Colon (tissue), 2 donors: ENCODE measurements around the gene APLF.
"Not testable (repeated sequence)": the region's sequence is repeated elsewhere in the genome, so short reads cannot be mapped to it uniquely, and the experiment has no call there.

Experiments
- FAIRE-seq: peaks from 2 replicates; lab custom pipeline; 2012; peaks lifted over from hg19 to GRCh38; lab: Jason Lieb, UNC
- donor health status: control.
- donor health status: control.

Gene APLF

DNA sequence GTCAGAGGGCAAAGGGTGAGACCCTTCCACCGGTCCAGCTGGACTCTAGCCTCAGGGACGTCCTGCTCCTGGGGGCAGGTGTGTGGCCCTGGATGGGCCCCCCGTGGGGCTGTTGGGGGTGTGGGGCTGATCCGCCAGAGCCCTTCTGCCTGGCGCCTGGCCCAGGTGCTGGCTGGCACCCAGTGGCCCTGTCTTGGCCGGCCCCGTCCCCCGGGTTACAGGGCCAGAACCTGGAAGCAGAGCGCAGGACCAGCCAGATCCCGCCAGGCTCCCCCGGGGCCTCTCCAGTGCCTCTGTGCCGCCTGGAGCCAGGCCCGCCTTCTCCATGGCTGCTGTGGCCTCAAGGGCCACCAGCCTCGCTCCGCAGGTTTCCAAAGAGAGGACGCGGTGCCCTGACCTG, 62.3 kb downstream of the APLF start:
- FAIRE-seq = not testable (repeated sequence)

DNA sequence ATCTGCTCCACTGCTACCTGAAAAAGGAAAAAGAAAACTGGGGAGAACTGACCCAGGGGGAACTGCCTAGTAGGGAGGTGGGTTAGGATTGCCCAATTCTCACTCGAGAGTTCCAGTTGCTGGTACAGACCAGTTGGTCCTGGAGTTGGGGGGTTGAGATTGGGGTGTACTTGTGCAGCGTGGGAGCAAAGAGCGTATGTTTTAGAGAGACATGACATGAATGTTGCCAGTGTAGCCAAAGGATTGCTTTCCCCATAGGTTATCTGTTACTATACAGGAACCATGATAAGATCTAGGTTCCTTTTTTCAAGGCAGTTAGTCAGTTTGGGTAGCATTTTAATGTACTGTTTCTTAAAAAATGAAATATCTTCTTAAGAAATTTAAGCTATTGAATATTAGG, 68.6 kb downstream of the APLF start:
- FAIRE-seq = no peak

DNA sequence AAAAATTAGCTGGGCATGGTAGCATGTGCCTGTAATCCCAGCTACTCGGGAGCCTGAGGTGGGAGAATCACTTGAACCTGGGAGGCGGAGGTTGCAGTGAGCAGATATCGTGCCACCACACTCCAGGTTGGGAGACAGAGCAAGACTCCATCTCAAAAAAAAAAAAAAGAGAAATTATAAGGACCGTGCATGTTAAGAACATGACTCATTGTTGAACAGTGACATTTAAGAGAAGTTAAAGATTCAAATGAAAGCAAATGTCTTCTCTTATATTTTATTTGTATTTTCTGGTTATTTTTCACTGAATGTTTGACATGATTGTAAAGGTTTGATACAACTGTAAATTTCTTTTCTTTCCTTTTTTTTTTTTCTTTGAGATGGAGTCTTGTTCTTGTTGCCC, 69.6 kb downstream of the APLF start:
- no peak for FAIRE-seq

DNA sequence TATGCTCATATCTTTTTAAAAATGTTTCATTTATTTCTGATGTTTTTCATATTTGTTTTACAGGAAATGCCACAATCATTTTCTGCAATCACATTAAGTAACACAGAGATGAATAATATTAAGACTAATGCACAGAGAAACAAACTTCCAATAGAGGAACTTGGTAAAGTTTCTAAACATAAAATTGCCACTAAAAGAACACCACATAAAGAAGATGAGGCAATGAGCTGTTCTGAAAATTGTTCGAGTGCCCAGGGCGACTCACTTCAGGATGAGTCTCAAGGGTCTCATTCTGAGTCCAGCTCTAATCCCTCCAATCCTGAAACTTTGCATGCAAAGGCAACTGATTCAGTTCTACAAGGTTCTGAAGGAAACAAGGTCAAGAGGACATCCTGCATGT, 70.4 kb downstream of the APLF start:
- no peak for FAIRE-seq

DNA sequence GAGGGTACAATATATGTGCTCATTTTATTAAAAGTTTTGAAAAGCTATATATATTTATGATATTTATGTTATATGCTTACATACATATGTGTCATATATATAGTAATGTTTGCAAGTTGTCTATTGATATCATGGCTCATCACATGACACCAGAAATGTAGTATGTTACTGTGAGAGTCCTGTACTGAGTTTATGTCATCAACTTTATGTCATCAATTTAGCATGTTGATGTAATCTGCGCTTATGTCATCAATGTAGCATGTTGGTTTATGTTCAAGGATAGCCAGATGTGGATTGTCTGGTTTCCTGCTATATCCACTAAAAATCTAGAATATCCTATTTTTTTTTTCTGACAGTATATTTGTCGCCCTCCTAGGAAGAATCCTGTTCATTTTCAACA, 77.4 kb downstream of the APLF start:
- no peak for FAIRE-seq

DNA sequence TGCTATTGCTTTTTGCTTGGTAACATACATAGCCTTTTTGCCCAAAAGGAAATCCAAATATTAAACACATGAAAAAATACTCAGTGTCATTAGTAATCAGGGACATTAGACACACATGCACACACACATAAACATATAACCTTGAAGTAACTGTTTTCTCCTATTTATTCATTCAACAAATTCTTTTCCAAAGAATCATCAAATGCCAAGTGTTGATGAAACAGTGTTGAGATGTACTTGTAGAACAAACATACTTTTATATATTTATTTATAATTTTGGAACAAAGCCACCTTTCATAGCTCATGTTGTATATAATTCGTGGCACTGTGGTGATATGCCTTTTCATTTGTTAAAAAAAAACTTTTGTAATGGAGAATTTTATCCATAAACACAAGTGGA, 81.0 kb downstream of the APLF start:
- no peak for FAIRE-seq

DNA sequence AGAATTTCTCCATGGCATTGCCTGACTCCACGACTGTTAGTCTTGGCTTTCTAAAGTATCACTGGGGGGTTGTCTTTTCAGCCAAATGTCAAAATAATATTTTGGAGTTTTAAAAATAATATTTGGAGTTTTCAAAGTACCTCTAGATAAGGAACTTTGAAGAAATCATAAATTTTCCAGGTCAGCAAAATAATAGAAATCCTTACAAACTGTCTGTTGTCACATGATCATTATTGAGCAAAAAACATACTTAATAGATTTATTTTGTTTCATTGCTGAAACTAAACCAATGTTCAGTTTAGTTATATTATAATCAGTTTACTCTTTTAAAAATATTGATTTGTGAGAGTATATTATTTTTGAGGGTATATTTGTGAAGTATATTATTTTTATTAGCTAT, 85.7 kb downstream of the APLF start:
- FAIRE-seq = peak; percentile 75

DNA sequence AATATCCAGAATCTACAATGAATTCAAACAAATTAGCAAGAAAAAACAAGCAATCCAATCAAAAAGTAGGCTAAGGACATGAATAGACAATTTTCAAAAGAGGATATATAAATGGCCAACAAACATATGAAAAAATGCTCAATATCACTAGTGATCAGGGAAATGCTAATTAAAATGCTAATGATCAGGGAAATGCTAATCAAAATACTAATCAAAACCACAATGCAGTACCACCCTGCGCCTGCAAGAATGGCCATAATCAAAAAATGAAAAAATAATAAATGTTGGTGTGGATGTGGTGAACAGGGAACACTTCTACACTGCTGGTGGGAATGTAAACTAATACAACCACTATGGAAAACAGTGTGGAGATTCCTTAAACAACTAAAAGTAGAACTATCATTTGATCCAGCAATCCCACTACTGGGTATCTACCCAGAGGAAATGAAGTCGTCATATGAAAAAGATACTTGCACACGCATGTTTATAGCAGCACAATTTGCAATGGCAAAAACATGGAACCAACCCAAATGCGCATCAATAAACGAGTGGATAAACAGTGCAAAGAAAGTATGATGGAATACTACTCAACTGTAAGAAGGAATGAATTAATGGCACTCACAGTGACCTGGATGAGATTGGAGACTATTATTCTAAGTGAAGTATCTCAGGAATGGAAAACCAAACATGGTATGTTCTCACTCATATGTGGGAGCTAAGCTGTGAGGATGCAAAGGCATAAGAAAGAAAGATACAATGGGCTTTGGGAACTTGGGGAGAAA, 88.2 kb downstream of the APLF start:
- not testable (repeated sequence) for FAIRE-seq

DNA sequence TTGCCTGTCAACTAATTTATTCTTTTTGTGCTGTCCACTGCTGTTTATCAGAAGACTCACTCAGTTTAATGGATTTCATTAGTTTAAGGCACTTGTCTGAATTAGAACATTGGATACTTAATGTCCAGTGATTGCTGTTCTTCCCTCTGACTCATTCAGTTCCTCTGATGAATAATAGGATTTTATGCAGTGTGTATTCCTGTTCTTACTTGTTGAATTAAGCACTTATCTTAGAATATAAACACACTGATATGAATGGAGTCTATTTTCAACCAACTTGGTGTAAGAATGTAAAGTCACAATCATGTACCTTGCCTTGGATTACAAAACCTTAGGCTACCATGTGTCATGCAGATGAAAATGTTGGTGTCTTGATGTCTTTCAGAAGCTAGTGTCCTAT, 89.0 kb downstream of the APLF start:
- no peak for FAIRE-seq

DNA sequence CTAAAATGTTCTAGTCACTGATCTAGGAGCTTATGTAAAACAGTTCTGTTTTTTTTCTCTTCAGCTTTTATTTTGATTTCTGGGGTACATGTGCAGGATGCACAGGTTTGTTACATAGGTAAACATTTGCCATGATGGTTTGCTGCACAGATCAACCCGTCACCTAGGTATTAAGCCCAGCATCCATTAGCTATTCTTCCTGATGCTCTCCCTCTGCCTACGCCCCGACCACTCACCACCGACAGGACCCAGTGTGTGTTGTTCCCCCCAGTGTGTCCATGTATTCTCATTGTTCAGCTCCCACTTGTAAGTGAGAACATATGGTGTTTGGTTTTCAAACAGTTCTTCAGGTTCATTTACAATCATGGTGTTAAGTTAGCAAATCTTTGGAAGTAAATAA, 91.2 kb downstream of the APLF start:
- FAIRE-seq = no peak

DNA sequence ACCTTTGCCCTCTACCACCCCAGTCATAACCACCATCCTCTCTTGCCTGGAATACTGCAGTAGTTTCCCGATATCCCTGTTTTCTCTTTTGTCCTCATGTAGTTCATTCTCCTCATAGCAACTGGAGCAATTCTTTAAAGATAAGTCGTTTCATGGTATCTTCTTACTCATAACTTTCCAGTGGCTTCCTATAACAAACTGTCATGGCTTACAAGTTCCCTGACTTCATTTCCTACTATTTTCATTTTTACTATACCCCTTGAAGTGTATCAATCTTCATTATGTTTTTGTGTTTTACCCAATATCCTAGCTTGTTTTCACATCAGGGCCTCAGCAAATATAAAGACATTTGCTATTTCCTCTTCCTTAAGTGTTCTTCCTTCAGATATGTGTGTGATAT, 92.3 kb downstream of the APLF start:
- FAIRE-seq = no peak

DNA sequence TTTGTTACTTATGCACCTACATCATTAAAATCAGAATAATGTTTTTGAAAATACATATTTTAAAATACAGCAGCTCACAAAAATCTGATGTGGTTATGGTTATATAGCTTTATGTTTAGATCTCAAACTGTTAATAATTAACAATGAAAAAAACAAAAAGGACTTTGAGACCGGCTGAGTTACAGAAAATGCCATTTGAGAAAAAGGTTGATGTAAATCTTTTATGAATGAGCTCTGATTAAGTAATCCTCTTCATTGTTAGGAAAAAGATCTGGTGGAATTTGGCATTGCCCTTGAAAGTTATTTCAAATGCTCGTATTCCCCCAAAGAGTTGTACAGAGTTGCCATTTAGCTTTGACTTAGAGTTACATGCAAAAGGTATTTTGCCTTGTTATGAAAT, 93.2 kb downstream of the APLF start:
- FAIRE-seq = no peak

DNA sequence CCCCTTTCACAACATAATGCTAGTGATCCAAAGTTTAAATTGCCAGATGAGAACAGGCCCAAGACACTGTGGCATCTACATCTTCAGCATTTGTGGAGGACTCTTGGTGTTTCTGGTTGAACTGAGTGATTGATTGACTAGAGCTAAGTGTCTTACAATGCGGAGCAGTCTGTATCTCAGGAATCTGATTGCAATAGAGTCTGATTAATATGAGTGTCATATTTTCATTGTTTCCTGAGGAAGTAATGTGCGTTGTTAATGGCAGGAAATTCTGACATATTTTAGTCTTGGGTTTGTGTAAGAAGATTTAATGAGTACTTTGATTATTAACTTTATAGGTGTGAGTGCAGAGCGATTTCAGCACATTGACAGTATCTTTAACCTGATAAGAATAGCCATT, 94.0 kb downstream of the APLF start:
- FAIRE-seq = no peak

DNA sequence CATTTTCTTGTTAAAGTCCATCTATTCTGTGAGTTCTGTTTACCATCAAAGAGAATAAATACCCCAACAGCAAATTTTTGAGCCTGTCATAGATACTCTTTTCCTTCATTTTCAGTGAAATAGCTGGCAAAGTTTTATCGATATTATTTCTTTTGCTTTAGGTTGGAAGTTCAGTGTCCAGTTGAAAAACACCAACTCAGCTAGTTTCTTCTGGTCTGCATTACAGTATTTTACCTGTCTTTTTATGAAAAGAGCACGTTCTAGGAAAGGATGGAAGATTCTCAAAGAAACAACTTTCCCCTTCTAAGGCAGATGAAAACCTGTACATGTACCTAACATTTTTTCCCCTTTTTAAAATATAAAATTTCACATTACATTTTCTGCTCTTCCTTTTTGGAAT, 95.5 kb downstream of the APLF start:
- FAIRE-seq = no peak

DNA sequence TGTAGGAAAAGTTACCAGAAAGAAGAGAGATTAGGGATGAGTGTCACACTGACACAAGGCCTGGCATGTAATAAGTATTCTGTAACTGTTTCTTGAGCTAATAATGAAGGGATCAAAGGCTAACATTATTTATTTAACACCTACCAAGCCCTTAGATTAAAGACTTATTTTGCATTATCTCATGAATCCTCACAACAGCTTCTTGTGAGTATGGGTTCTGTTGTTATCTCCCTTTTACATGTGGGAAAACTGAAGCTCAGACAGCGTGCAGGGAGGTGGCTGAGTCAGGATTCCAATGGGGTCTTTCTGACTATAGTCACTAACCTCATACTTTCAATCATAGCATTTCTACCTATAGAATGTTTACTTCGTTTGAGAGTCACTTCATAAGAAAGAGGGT, 97.0 kb downstream of the APLF start:
- no peak for FAIRE-seq

DNA sequence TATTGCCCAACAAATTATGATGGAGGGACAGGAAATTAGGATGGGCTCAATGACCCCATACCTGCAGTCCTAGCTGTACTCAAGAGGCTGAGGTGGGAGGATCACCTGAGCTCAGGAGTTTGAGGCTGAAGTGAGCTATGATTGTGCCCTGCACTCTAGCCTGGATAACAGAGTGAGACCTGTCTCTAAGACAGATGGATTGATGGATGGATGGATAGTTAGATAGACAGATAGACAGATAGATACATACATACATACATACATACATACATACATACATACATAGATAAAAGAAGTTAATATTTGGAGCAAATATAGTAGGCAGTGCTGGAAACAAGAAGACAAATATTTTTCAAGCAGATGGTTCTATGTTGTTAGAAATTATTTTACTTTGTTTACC, 97.9 kb downstream of the APLF start:
- no peak for FAIRE-seq

DNA sequence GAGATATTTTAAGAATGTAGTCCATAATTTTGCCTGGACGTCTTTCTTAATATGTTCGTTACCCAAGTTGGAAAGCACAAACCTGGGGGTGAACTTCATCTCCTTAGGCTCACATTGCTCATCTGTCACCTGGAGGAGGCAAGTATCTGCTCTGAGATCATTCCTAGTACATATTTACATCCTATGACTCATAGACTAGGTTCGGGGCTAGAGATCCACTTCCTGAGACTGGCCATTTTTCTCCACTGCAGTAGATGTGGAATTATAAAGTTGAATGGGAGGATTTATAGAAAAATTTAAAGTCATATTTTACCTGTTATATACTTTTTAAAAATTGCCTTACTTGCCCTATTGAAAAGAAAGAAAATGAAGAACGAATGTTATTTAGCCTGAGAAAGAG, 98.5 kb downstream of the APLF start:
- no peak for FAIRE-seq

DNA sequence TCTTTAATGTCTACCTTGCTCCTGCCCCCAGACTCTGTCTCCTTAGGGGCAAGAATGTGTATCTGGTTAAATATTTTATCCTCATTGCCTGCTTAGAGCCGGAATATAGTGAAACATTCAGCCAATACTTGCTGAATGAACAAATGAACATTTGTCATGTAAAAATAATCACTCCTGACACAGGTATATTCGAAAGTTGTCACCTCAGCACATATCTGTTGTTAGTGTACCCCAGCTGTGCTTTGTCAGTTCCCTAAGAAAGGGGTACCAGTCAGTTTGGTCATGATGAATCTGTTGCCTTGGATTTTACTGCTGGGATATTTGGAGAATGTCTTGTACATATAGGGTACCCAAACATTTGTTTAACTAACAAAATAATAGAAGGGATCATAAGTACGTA, 99.0 kb downstream of the APLF start:
- FAIRE-seq = no peak

DNA sequence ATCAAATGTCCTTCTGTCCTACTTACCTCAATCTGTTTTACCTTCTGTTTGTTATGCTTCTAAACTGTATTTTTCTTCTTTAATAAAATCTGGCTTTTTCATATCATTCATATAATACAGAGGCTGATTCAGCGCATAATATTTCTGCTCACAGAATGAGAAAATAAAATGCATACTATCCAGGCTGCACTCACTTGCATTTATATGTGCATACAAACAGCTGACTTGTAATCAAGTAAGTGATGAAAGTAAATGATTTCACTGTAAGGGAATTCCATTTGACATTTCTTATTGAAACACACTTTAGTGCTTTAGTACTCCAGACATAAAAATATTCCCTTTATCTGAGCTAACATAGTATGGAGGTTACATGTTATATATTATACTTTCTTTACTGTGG, 100.7 kb downstream of the APLF start:
- FAIRE-seq = no peak

DNA sequence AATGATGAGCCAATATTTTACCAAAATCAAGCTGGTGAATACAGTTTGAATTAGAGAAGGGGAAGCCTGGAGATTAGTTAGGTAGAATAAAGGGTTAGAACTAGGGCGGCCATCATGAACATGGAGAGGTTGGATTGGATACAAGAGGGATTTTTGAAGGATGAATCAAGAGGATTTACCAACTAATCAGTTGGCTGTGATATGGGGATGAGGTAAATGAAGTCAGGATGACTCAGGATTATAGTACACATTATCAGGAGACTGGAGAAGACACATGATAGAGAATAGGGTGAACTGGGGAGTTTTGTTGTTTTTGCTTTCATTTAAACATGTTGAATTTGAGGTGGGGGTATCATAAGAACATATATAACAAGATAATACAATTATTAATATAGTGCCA, 102.2 kb downstream of the APLF start:
- FAIRE-seq = no peak

DNA sequence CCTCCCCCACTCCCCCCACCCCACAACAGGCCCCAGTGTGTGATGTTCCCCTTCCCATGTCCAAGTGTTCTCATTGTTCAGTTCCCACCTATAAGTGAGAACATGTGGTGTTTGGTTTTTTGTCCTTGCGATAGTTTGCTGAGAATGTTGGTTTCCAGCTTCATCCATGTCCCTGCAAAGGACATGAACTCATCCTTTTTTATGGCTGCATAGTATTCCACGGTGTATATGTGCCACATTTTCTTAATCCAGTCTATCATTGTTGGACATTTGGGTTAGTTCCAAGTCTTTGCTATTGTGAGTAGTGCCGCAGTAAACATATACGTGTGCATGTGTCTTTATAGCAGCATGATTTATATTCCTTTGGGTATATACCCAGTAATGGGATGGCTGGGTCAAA, 103.0 kb downstream of the APLF start:
- FAIRE-seq = not testable (repeated sequence)

DNA sequence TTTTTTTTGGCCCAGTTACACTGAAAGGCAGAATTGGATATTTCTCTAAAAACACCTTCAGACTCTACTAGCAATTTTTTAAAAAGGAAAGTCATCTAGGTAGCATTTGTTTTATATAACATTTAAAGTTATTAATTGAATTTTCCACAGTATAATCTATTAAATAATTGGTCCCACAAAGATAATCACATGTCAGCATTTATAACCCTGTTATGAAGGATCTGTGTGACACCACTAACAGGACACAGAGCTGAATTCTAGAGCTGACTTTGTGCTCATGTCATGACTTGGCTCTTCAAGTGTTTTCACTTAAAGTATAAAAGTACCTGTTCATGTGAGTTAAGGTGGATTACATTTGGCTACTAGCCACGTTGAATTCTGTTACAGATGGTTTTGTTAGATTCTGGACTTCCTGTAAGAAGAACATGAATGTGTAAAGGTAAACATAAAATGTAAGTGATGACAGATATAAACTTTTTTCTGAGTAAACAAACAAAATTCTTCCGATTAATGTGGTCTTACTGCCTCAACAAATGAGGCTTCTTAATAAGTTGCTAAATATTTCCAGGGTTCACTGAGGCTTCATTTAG, 106.9 kb downstream of the APLF start:
- no peak for FAIRE-seq

DNA sequence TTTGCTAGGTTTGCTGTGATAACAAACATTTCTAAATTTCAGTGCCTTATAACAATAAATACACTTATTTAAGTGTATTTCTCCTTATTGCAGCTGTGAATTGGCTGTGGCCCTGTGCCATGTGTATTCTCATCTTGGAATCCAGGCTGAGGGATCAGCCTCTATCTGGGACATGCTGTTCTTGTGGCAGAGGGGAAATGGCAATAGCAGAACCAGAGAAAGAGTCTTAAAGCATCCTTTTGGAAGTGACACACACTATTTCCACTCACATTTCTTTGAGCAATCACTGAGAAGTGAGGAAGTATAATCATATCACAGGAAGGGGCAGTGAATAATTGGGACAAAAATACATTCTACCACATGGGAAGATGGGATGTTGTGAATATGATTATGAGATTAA, 109.8 kb downstream of the APLF start:
- FAIRE-seq = no peak

DNA sequence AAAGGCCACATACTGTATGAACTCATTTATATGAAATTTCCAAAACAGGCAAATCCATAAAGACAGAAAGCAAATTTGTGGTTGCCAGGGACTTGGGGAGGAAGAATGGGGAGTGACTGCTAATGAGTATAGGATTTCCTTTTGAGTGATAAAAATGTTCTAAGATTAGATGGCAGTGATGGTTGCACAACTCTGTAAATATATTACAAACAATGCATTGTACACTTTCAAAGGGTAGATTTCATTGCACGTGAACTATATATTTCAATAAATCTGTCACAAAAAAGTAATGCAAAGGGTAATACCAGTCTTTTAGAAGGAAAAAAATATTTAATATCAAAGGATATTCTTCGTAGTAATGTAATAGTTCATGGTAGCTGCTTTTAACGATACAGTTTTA, 112.3 kb downstream of the APLF start:
- FAIRE-seq = no peak
